Raji (cell line): ENCODE results near the gene SH2D5.

Experiments
- POLR2A ChIP-seq: IDR thresholded peaks from 2 replicates; pipeline ENCODE4 v1.6.1; 2011; ENCODE audit warnings: low read depth, low read length, control low read depth; ENCODE audit not compliant: insufficient read depth

Gene SH2D5

GRCh38 chr1:20721117-20722061 lies 11.1 kb downstream of the SH2D5 start:
- TF ChIP-seq POLR2A = no peak

GRCh38 chr1:20720631-20721091 lies 11.8 kb downstream of the SH2D5 start:
- TF ChIP-seq POLR2A = no peak

DNA sequence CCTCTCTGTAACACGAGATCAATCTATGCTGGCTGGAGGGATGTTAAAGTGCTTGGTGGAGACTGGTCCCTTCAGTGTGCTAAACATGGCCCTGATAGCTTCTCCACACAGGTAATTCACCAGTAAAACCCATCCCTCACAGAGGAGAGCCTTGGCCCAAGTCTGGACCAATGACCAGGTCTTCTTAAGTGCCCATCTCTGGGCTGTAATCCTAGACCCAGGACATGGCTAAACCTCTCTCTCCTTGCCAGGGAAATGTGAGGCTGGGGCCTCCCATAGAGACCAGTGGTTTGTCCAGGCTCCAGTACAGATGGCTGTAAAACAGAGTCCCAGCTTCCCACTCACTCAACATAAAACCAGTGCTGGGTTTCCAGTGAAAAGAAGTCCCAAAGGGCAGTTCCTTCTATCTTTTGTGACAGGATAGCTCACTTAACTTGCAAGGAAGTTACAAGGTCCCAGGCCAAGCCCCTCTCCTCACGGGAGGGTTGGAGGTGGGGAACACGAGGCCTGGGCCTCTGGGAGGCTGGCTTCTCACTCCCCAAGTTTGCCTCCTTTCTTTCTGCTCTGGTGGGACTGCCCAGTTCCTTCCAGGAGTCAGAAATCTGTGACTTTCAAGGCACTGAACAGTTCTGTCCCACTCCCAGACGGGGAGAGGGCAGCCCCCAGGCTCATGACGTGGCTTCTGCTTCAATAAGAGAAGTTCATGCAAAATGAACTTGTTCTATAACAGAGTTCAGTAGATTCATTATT lies 12.5 kb downstream of the SH2D5 start:
- no peak for TF ChIP-seq POLR2A

DNA sequence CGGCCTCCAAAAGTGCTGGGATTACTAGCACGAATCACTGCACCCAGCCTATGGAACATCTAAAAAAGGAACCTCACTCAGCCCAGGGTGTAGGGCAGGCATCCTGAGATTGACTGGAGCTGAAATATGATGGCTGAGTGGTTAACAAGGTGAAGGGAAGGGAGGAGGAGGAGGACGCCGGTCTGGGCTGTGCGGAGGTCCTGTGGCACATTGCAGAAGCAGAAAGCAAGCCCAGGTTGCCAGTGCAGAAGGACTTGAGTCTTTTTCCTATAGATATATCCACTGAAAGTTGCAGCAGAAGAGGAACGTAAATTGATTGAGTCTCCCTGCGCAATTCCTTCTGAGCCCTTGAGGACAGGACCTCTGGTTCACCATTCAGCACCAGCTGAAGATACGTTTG lies 13.2 kb downstream of the SH2D5 start:
- TF ChIP-seq POLR2A = no peak

GRCh38 chr1:20717452-20718342 lies 14.8 kb downstream of the SH2D5 start, which contains the start of gene KIF17:
Gene KIF17 (minus strand): TSS chr1:20718007. CDS start chr1:20717706, 301 bp downstream.
- TF ChIP-seq POLR2A = no peak

- no peak for TF ChIP-seq POLR2A
Observed at GRCh38 chr1:20716232-20716631, 16.3 kb downstream of the SH2D5 start.

DNA sequence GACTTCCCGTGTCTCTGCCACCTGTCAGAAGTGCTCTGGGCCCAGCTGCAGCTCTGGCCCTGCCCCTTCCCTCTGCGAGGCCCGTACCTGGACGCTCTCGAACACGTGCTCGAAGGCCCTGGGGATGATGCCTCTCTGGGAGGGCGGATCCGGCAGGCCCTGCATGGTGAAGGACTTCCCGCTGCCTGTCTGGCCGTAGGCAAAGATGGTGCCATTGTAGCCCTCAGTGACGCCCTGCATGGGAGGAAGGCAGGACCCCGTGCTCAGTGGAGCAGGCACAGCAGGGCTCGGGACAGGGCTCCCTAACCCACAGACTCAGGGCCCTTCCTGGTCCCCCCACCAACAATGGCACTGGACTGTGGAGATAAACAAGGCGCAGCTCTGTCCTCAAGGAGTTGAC lies 17.1 kb downstream of the SH2D5 start:
- TF ChIP-seq POLR2A = no peak

GRCh38 chr1:20713440-20713839 lies 19.1 kb downstream of the SH2D5 start:
- TF ChIP-seq POLR2A = no peak

DNA sequence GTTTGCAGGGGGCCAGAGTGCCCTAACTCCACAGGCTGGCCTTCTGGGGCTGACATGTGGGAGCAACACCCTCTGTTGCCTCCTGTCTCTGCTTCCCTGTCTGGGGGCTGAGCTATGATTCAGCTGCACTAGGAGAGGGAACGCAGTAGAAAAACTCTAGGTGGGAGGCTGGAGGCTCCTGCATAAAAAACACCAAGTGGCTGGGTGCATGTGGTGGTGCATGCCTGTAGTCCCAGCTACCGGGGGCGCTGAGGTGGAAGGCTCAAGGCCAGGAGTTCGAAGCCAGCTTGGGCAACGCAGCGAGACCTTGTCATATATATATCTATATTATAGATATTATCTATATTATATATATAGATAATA lies 20.3 kb downstream of the SH2D5 start:
- no peak for TF ChIP-seq POLR2A

DNA sequence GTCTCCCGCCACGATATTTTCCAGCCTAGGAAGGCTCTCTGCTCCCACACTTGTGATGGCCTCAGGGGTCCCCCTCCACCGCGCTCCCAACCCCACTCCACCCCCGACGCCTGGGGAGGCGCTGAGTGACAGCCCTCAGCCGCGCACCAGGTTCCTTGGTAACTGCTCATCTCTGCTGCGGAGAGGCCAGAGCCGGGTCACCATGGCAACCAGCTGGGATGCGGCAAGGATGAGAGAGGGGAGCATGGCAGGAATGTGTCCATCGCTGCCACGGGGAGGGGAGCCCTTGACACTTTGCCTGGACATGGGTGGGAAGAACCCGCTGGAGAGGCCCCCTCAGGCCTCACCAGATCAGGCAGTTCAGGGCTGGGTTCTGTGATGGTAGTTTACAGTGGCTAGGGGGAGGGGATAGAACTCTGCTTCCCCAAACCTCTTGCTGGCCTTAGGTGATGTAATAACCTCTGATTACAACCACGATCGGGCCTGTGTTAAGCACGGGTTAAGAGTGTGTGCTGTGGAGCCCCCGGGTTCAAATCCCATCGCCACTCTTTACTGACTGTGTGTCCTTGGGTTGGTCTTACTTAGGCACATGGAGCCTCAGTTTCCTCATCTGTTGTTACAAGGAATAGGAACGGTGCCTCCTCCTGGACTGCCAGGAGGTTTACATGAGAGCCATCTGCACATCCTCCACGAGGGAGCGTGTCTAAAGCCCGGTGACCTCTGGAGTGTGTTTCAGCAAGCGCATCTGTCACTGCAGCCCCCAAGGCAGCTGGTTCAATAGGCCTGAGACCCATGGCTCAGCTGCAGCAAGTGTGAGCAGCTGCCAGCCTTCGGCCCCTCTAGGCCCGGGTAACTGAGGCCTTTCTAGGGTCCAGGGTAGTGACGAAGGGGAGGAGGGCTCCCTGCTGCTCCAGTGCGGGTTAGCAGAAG lies 21.0 kb downstream of the SH2D5 start:
- no peak for TF ChIP-seq POLR2A

DNA sequence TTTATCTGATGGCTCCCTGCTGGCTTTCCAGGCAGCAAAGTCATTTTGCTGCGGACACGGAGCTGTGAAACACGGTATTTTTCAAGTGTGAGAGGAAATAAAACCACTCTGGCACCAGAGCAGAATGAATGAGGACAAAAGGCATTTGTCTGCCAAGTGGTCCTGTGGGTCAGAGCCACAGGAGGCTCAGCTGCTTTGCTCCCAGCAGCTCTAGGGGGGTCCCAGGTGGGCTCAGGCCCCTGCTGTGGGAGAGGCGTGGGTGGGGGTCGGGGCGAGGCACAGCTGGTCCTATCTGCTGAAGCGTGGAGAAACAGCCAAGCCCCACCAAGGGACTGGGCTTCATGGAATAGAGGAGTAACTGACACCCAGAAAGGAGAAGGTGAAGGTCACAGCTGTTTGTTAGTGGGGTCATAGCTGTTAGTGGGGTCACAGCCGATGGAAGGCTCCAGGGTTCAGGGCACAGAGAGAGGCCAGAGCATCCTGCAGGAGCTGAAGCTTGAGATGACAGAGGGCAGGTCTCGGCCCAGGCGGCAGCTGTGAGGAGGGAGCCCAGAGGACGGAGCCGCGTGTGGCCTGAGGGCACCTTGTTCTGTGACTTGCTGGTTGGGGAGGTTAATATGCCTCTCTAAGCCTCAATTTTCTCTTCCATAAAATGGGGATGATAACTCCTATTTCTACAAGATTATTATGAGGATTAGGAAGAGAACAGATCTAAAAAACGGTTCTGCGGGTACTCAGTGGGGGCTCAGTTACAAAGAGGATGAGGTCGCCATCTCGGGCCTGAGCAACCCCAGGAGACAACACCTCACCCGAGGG lies 21.8 kb downstream of the SH2D5 start:
- no peak for TF ChIP-seq POLR2A

DNA sequence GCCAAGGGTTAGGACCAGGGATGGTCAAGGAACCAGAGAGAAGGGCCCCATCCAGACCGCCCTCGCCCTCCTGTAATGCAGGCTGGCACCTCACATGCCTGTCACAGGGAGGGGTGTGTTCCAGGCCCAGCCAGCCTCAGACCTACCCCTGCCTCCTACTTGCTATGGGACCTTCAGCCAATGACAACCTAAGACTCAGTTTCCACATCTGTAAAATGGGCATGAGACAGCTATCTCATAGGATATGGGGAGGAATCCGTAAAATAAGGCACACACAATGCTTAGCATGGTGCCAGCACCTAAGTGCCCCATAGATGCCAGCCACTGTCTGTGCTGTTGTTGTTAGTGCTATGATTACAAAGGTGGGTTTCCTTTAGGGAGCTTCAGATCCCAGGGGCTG lies 22.6 kb downstream of the SH2D5 start:
- no peak for TF ChIP-seq POLR2A

DNA sequence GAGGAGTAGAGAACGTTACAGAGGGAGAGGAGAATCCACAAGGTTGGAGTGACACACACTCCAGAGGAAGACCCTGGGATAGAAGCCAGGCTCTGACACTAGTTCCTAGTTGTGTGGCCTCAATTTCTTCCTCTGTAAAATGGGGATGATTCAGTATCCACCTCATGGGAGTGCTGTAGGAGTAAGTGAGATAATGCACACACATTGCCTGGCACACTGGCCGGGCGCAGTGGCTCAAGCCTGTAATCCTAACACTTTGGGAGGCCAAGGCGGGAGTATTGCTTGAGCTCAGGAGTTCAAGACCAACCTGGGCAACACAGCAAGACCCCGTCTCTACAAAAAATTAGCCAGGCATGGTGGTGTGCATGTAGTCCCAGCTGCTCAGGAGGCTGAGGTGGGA lies 23.6 kb downstream of the SH2D5 start:
- TF ChIP-seq POLR2A = no peak

DNA sequence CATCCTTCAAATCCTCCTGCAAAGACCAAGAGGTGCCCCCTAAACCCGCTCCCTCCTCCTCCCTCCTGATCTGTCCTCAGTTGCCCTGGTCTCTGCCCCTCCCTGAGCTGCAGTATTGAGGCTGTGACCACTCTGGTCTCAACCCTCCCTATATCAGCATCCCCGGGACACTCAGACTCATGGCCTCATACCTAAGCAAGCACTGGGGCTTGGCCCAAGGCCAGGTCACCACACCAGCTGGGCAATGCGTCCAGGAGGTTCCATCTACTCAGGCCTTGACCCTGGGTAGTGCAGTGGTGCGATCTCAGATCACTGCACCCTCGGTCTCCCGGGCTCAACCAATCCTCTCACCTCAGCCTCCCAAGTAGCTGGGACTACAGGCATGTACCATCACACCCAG lies 24.4 kb downstream of the SH2D5 start:
- no peak for TF ChIP-seq POLR2A

DNA sequence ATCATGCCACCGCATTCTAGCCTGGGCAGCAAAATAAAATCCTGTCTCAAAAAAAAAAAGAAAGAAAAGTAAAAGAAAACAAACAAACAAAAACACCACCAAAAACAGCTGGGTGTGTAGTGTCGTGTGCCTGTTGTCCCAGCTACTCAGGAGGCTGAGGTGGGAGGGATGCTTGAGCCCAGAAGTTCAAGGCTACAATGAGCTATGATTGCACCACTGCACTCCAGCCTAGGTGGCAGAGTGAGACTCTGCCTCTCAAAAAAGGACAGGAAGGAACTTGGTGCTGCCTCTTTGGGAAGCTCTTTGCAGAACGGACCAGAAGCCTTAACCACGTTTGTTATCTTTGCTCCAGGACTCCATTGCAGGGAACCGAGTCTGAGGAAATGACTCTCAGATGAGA lies 25.7 kb downstream of the SH2D5 start:
- no peak for TF ChIP-seq POLR2A
